Mucosa of rectum (tissue), 2 donors: ENCODE results near the gene ITPR2.

Source experiments
- H3K27ac ChIP-seq, 2 donors: one replicate each; pipeline ENCODE4 v1.7.0; 2013; ENCODE audit warnings: inconsistent platforms in 2 of 2, low read depth in 2 of 2, low read length in 2 of 2
- H3K27me3 ChIP-seq, 2 donors: one replicate each; pipeline ENCODE4 v1.7.0; 2013; ENCODE audit warnings: low read length in 2 of 2; ENCODE audit not compliant: control insufficient read depth in 2 of 2, insufficient read depth in 2 of 2
- H3K36me3 ChIP-seq, 2 donors: one replicate each; pipeline ENCODE4 v1.7.0; 2013; ENCODE audit warnings: low read length in 2 of 2; ENCODE audit not compliant: control insufficient read depth in 2 of 2, insufficient read depth in 2 of 2
- H3K4me1 ChIP-seq, 2 donors: one replicate each; pipeline ENCODE4 v1.7.0; 2013; ENCODE audit warnings: low read length in 2 of 2, mild to moderate bottlenecking in 1 of 2; ENCODE audit not compliant: control insufficient read depth in 2 of 2, insufficient read depth in 2 of 2
- H3K4me3 ChIP-seq, 2 donors: one replicate each; pipeline ENCODE4 v1.7.0; 2013; ENCODE audit warnings: low read length in 2 of 2
- H3K9ac ChIP-seq, 2 donors: one replicate each; pipeline ENCODE4 v1.7.0; 2013; ENCODE audit warnings: low read length in 2 of 2, low read depth in 1 of 2, mild to moderate bottlenecking in 1 of 2
- H3K9me3 ChIP-seq, 2 donors: one replicate each; pipeline ENCODE4 v1.7.0; 2013; ENCODE audit warnings: low read length in 2 of 2; ENCODE audit not compliant: control insufficient read depth in 2 of 2
- donor health status: healthy.
- donor health status: Normal muscosa, but diverticular disease.

ITPR2 gene

GRCh38 chr12:26567126-26567525 lies 265.9 kb downstream of the ITPR2 start:
- Histone ChIP-seq H3K36me3 (peaks cover 0 to 2% of the 10 kb centered on the region in 2 donors), H3K27me3 (no peaks in the 10 kb centered on the region), H3K4me3 (no peak overlapping the region), H3K27ac (no peak overlapping the region), H3K9ac (no peak overlapping the region), H3K9me3 (no peaks in the 10 kb centered on the region), H3K4me1 (peaks cover 1 to 8% of the 10 kb centered on the region in 2 donors)

GRCh38 chr12:26566675-26567074 lies 266.3 kb downstream of the ITPR2 start:
- no peak overlapping the region for H3K9ac ChIP-seq
- peaks cover 0 to 2% of the 10 kb centered on the region in 2 donors for H3K36me3 ChIP-seq
- no peaks in the 10 kb centered on the region for H3K9me3 ChIP-seq
- H3K4me3 ChIP-seq = no peak overlapping the region
- H3K27ac ChIP-seq = no peak overlapping the region
- H3K4me1 ChIP-seq = peaks cover 0 to 6% of the 10 kb centered on the region in 2 donors
- no peaks in the 10 kb centered on the region for H3K27me3 ChIP-seq

DNA sequence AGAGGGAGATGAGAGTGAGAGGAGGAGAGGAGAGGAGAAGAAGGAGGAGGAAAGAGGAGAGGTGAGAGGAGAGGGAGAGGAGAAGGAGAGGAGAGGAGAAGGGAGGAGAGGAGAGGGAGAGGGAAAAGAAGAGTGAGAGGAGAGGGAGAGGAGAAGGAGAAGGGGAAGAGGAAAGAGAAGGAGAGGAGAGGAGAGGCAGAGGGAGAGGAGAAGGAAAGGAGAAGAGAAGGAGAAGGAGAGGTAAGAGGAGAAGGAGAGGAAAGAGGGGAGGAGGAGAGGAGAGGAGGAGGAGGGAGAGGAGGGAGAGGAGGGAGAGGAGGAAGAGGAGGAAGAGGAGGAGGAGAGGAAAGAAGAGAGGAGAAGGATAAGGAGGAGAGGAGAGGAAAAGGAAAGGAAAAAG lies 266.8 kb downstream of the ITPR2 start:
- H3K27ac ChIP-seq = no peak overlapping the region
- no peak overlapping the region for H3K4me3 ChIP-seq
- H3K27me3 ChIP-seq = no peaks in the 10 kb centered on the region
- H3K4me1 ChIP-seq = peaks cover 0 to 1% of the 10 kb centered on the region in 2 donors
- H3K9ac ChIP-seq = no peak overlapping the region
- no peaks in the 10 kb centered on the region for H3K9me3 ChIP-seq
- H3K36me3 ChIP-seq = peaks cover 0 to 3% of the 10 kb centered on the region in 2 donors

DNA sequence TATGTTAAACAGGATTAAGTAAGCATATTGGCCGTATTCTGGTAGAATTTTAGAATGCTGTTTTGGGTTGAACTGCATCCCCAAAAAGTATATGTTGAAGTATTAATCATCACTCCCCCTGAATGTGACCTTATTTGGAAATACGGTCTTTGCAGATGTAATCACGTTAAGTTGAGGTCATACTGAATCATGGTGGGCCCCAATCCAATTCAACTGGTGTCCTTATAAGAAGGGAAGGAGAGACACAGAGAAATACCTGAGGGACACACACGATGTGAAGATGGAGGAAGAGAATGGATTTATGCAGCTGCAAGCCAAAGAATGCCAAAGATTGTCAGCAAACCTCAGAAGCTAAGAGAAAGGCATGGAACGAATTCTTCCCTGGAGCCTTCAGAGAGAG lies 268.6 kb downstream of the ITPR2 start:
- Histone ChIP-seq H3K36me3 (peaks cover 0 to 7% of the 10 kb centered on the region in 2 donors), H3K9ac (no peak overlapping the region), H3K4me1 (no peaks in the 10 kb centered on the region), H3K27me3 (no peaks in the 10 kb centered on the region), H3K27ac (no peak overlapping the region), H3K9me3 (no peaks in the 10 kb centered on the region), H3K4me3 (no peak overlapping the region)

- Histone ChIP-seq H3K36me3 (peaks cover 3 to 7% of the 10 kb centered on the region in 2 donors), H3K27me3 (no peaks in the 10 kb centered on the region), H3K27ac (no peak overlapping the region), H3K9me3 (no peaks in the 10 kb centered on the region), H3K9ac (no peak overlapping the region), H3K4me3 (no peak overlapping the region), H3K4me1 (no peaks in the 10 kb centered on the region)
These were observed 269.4 kb downstream of the ITPR2 start for GRCh38 chr12:26563552-26563951.

GRCh38 chr12:26557326-26557725 lies 275.7 kb downstream of the ITPR2 start:
- no peak overlapping the region for H3K4me3 ChIP-seq
- H3K4me1 ChIP-seq = no peaks in the 10 kb centered on the region
- no peak overlapping the region for H3K9ac ChIP-seq
- no peaks in the 10 kb centered on the region for H3K9me3 ChIP-seq
- H3K27me3 ChIP-seq = no peaks in the 10 kb centered on the region
- no peak overlapping the region for H3K27ac ChIP-seq
- peaks cover 14 to 16% of the 10 kb centered on the region in 2 donors for H3K36me3 ChIP-seq

- Histone ChIP-seq H3K4me1 (no peaks in the 10 kb centered on the region), H3K27me3 (no peaks in the 10 kb centered on the region), H3K4me3 (no peak overlapping the region), H3K27ac (no peak overlapping the region), H3K9me3 (no peaks in the 10 kb centered on the region), H3K36me3 (peaks cover 14 to 16% of the 10 kb centered on the region in 2 donors), H3K9ac (no peak overlapping the region)
These were observed 276.1 kb downstream of the ITPR2 start for GRCh38 chr12:26556916-26557315.

- Histone ChIP-seq H3K4me1 (no peaks in the 10 kb centered on the region), H3K36me3 (peaks cover 11 to 14% of the 10 kb centered on the region in 2 donors), H3K9me3 (no peaks in the 10 kb centered on the region), H3K27ac (no peak overlapping the region), H3K27me3 (no peaks in the 10 kb centered on the region), H3K4me3 (no peak overlapping the region), H3K9ac (no peak overlapping the region)
These were observed 277.9 kb downstream of the ITPR2 start for GRCh38 chr12:26555139-26555538.

GRCh38 chr12:26554332-26554731 lies 278.7 kb downstream of the ITPR2 start:
- no peak overlapping the region for H3K4me3 ChIP-seq
- H3K4me1 ChIP-seq = no peaks in the 10 kb centered on the region
- H3K27ac ChIP-seq = no peak overlapping the region
- no peaks in the 10 kb centered on the region for H3K9me3 ChIP-seq
- H3K9ac ChIP-seq = no peak overlapping the region
- no peaks in the 10 kb centered on the region for H3K27me3 ChIP-seq
- H3K36me3 ChIP-seq = peaks cover 11 to 14% of the 10 kb centered on the region in 2 donors

- Histone ChIP-seq H3K27ac (no peak overlapping the region), H3K27me3 (no peaks in the 10 kb centered on the region), H3K4me3 (no peak overlapping the region), H3K9ac (no peak overlapping the region), H3K9me3 (no peaks in the 10 kb centered on the region), H3K4me1 (no peaks in the 10 kb centered on the region), H3K36me3 (peaks cover 11 to 14% of the 10 kb centered on the region in 2 donors)
These were observed 281.6 kb downstream of the ITPR2 start for GRCh38 chr12:26551385-26551784.

DNA sequence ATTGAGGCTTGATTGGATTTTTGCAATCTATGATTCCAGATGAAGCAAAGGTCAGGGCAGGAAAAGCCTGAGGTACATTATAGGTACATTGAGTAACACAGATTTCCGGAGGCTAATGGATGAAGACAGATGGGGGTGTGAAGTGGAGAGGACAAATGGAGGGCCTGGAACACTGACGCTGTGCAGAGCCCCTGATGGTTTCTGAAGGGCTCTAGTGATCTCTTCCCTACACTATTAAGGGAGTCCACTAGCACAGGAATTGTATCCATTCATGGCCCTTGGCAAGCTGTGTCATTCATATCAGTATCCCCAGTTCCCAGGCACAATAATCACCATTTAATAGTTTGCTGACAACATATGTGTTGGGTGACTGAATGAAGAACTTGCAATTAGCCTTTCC lies 284.8 kb downstream of the ITPR2 start:
- Histone ChIP-seq H3K9me3 (no peaks in the 10 kb centered on the region), H3K4me3 (no peak overlapping the region), H3K4me1 (no peaks in the 10 kb centered on the region), H3K36me3 (peaks cover 3% of the 10 kb centered on the region in 2 donors), H3K27me3 (no peaks in the 10 kb centered on the region), H3K27ac (no peak overlapping the region), H3K9ac (no peak overlapping the region)
